MM.1S (cell line): ENCODE measurements around the gene RASAL2.

Source experiments
- EZH2 ChIP-seq: fragments of 300-600 bp; sonication (generic); optimal IDR thresholded peaks from 2 replicates; pipeline ENCODE3; 2017; ENCODE audit warnings: low read depth, mild to moderate bottlenecking, antibody characterized with exemption, low read length, mixed read lengths
- TF ChIP-seq, protein P1 (sequence below): fragments of 300-600 bp; sonication (generic); IDR thresholded peaks from 2 replicates; pipeline ENCODE4 v1.5.1; 2016; ENCODE audit warnings: antibody characterized with exemption, low read length, mixed read lengths

GRCh38 chr1:178093951-178094738 lies at the start of gene RASAL2:
- TF ChIP-seq, protein P1, sequence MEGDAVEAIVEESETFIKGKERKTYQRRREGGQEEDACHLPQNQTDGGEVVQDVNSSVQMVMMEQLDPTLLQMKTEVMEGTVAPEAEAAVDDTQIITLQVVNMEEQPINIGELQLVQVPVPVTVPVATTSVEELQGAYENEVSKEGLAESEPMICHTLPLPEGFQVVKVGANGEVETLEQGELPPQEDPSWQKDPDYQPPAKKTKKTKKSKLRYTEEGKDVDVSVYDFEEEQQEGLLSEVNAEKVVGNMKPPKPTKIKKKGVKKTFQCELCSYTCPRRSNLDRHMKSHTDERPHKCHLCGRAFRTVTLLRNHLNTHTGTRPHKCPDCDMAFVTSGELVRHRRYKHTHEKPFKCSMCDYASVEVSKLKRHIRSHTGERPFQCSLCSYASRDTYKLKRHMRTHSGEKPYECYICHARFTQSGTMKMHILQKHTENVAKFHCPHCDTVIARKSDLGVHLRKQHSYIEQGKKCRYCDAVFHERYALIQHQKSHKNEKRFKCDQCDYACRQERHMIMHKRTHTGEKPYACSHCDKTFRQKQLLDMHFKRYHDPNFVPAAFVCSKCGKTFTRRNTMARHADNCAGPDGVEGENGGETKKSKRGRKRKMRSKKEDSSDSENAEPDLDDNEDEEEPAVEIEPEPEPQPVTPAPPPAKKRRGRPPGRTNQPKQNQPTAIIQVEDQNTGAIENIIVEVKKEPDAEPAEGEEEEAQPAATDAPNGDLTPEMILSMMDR = peak; percentile 36
- no peak for TF ChIP-seq EZH2
